ENCODE measurements around the gene XG. TPM values are rescaled to one million over a fixed set of nuclear protein-coding genes. Genes with fewer than 3 reads are reported as not detected.
"Not testable (repeated sequence)": the region's sequence is repeated elsewhere in the genome, so short reads cannot be mapped to it uniquely, and the experiment has no call there.

The XG gene
- total RNA-seq, 1 donor from 2014 or later: 3.1 TPM

DNA sequence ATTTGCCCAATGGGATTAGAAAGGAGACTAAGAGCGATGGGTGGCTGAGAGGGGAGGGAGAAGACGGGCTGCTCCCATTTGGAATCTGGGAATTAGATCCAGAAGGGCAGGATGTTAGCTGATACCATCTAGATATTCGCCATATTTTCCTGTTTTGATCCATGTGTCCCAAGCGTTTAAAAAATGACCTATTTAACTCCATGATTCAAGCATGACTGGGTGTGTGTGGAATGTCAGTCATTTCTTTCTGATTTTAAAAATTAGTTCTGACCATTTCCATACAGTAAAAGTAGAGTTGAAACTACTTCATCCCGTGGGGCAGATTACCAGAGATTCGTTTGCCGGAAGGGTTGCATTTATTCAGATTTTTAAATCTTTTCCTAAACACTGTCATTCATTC is 601 bp downstream of the XG start:
- not testable (repeated sequence) for H3K27me3 ChIP-seq (ENCODE audit: control insufficient read depth in 3 of 3, insufficient read depth in 3 of 3, low read length in 3 of 3); H3K9ac ChIP-seq (ENCODE audit: low read depth in 1 of 3, low read length in 3 of 3)

GRCh38 chrX:2755163-2755715 is 3.4 kb downstream of the XG start:
- not testable (repeated sequence) for H3K4me3 ChIP-seq (ENCODE audit: low read length in 3 of 3); H3K9me3 ChIP-seq (ENCODE audit: control insufficient read depth in 3 of 3, low read length in 3 of 3); H3K27ac ChIP-seq (ENCODE audit: low read depth, low read length); H3K27me3 ChIP-seq (ENCODE audit: control insufficient read depth in 3 of 3, insufficient read depth in 3 of 3, low read length in 3 of 3); H3K4me1 ChIP-seq (ENCODE audit: control insufficient read depth in 3 of 3, insufficient read depth in 3 of 3, low read length in 3 of 3); H3K9ac ChIP-seq (ENCODE audit: low read depth in 1 of 3, low read length in 3 of 3); H3K36me3 ChIP-seq (ENCODE audit: control insufficient read depth in 3 of 3, insufficient read depth in 3 of 3, low read length in 3 of 3)

More for the DNA sequence above, 601 bp downstream of the XG start:
- not testable (repeated sequence) for H3K9me3 ChIP-seq (ENCODE audit: control insufficient read depth in 3 of 3, low read length in 3 of 3); H3K4me1 ChIP-seq (ENCODE audit: control insufficient read depth in 3 of 3, insufficient read depth in 3 of 3, low read length in 3 of 3); H3K36me3 ChIP-seq (ENCODE audit: control insufficient read depth in 3 of 3, insufficient read depth in 3 of 3, low read length in 3 of 3); H3K27ac ChIP-seq (ENCODE audit: low read depth, low read length)
- peak overlapping the region in 1 of 3 donors; percentile 38 for H3K4me3 ChIP-seq (ENCODE audit: low read length in 3 of 3)

GRCh38 chrX:2756548-2756947 is 4.7 kb downstream of the XG start:
- H3K27ac ChIP-seq (ENCODE audit: low read depth, low read length): no peak overlapping the region
- no peak overlapping the region for H3K9ac ChIP-seq (ENCODE audit: low read depth in 1 of 3, low read length in 3 of 3)
- no peak overlapping the region for H3K4me3 ChIP-seq (ENCODE audit: low read length in 3 of 3)
- H3K27me3 ChIP-seq (ENCODE audit: control insufficient read depth in 3 of 3, insufficient read depth in 3 of 3, low read length in 3 of 3): peaks cover 0 to 9% (median 0%) of the 10 kb centered on the region in 3 donors
- H3K9me3 ChIP-seq (ENCODE audit: control insufficient read depth in 3 of 3, low read length in 3 of 3): no peaks in the 10 kb centered on the region
- H3K36me3 ChIP-seq (ENCODE audit: control insufficient read depth in 3 of 3, insufficient read depth in 3 of 3, low read length in 3 of 3): no peaks in the 10 kb centered on the region
- no peaks in the 10 kb centered on the region for H3K4me1 ChIP-seq (ENCODE audit: control insufficient read depth in 3 of 3, insufficient read depth in 3 of 3, low read length in 3 of 3)

DNA sequence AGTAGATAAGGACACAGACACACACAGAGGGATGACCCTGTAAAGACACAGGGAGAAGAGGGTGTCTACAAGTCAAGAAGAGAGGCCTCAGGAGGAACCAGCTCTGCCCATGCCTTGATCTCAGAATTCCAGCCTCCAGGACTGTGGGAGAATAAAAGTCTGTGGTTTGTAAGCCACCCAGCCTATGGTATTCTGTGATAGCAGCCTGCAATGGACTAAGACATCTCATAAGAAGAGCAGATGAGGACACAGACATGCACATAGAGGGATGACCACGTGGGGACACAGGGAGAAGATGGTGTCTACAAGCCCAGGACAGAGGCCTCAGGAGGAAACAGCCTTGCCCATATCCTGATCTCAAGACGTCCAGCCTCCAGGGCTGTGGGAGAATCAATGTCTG is 9.4 kb downstream of the XG start:
- no peaks in the 10 kb centered on the region for H3K9me3 ChIP-seq (ENCODE audit: control insufficient read depth in 3 of 3, low read length in 3 of 3)
- peaks cover 0 to 3% (median 0%) of the 10 kb centered on the region in 3 donors for H3K27me3 ChIP-seq (ENCODE audit: control insufficient read depth in 3 of 3, insufficient read depth in 3 of 3, low read length in 3 of 3)
- no peaks in the 10 kb centered on the region for H3K36me3 ChIP-seq (ENCODE audit: control insufficient read depth in 3 of 3, insufficient read depth in 3 of 3, low read length in 3 of 3)
- H3K4me3 ChIP-seq (ENCODE audit: low read length in 3 of 3): no peak overlapping the region
- H3K27ac ChIP-seq (ENCODE audit: low read depth, low read length): no peak overlapping the region
- H3K4me1 ChIP-seq (ENCODE audit: control insufficient read depth in 3 of 3, insufficient read depth in 3 of 3, low read length in 3 of 3): no peaks in the 10 kb centered on the region
- H3K9ac ChIP-seq (ENCODE audit: low read depth in 1 of 3, low read length in 3 of 3): no peak overlapping the region

- H3K27me3 ChIP-seq (ENCODE audit: control insufficient read depth in 3 of 3, insufficient read depth in 3 of 3, low read length in 3 of 3); H3K4me1 ChIP-seq (ENCODE audit: control insufficient read depth in 3 of 3, insufficient read depth in 3 of 3, low read length in 3 of 3); H3K9ac ChIP-seq (ENCODE audit: low read depth in 1 of 3, low read length in 3 of 3); H3K36me3 ChIP-seq (ENCODE audit: control insufficient read depth in 3 of 3, insufficient read depth in 3 of 3, low read length in 3 of 3); H3K9me3 ChIP-seq (ENCODE audit: control insufficient read depth in 3 of 3, low read length in 3 of 3); H3K27ac ChIP-seq (ENCODE audit: low read depth, low read length); H3K4me3 ChIP-seq (ENCODE audit: low read length in 3 of 3): not testable (repeated sequence)
Measured at GRCh38 chrX:2762671-2763070, 10.8 kb downstream of the XG start.

- H3K4me1 ChIP-seq (ENCODE audit: control insufficient read depth in 3 of 3, insufficient read depth in 3 of 3, low read length in 3 of 3); H3K9ac ChIP-seq (ENCODE audit: low read depth in 1 of 3, low read length in 3 of 3); H3K27me3 ChIP-seq (ENCODE audit: control insufficient read depth in 3 of 3, insufficient read depth in 3 of 3, low read length in 3 of 3); H3K4me3 ChIP-seq (ENCODE audit: low read length in 3 of 3); H3K9me3 ChIP-seq (ENCODE audit: control insufficient read depth in 3 of 3, low read length in 3 of 3); H3K27ac ChIP-seq (ENCODE audit: low read depth, low read length); H3K36me3 ChIP-seq (ENCODE audit: control insufficient read depth in 3 of 3, insufficient read depth in 3 of 3, low read length in 3 of 3): not testable (repeated sequence)
Measured at GRCh38 chrX:2764766-2765548, 13.1 kb downstream of the XG start.

DNA sequence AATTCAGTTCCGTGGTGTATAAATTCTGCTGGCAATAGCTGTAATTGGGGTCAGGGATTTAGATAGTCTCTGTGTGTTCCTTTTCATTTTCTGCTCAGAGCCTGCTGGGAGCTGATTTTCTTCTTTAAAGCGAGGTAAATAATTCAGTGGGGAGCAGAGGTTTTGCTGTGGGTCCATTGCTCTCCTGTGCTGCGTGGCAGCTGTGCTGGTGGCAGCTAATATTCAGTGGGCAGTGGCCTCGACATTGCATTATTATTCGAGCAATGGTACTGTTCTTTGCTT is 13.7 kb downstream of the XG start:
- Histone ChIP-seq H3K4me3 (ENCODE audit: low read length in 3 of 3) (no peak overlapping the region), H3K36me3 (ENCODE audit: control insufficient read depth in 3 of 3, insufficient read depth in 3 of 3, low read length in 3 of 3) (no peaks in the 10 kb centered on the region), H3K9ac (ENCODE audit: low read depth in 1 of 3, low read length in 3 of 3) (no peak overlapping the region), H3K4me1 (ENCODE audit: control insufficient read depth in 3 of 3, insufficient read depth in 3 of 3, low read length in 3 of 3) (peaks cover 0 to 5% (median 4%) of the 10 kb centered on the region in 3 donors), H3K27ac (ENCODE audit: low read depth, low read length) (no peak overlapping the region), H3K9me3 (ENCODE audit: control insufficient read depth in 3 of 3, low read length in 3 of 3) (no peaks in the 10 kb centered on the region), H3K27me3 (ENCODE audit: control insufficient read depth in 3 of 3, insufficient read depth in 3 of 3, low read length in 3 of 3) (no peaks in the 10 kb centered on the region)

- no peaks in the 10 kb centered on the region for H3K9me3 ChIP-seq (ENCODE audit: control insufficient read depth in 3 of 3, low read length in 3 of 3)
- H3K36me3 ChIP-seq (ENCODE audit: control insufficient read depth in 3 of 3, insufficient read depth in 3 of 3, low read length in 3 of 3): no peaks in the 10 kb centered on the region
- H3K4me1 ChIP-seq (ENCODE audit: control insufficient read depth in 3 of 3, insufficient read depth in 3 of 3, low read length in 3 of 3): peaks cover 0 to 5% (median 4%) of the 10 kb centered on the region in 3 donors
- no peak overlapping the region for H3K4me3 ChIP-seq (ENCODE audit: low read length in 3 of 3)
- no peak overlapping the region for H3K9ac ChIP-seq (ENCODE audit: low read depth in 1 of 3, low read length in 3 of 3)
- no peaks in the 10 kb centered on the region for H3K27me3 ChIP-seq (ENCODE audit: control insufficient read depth in 3 of 3, insufficient read depth in 3 of 3, low read length in 3 of 3)
- H3K27ac ChIP-seq (ENCODE audit: low read depth, low read length): no peak overlapping the region
Measured at GRCh38 chrX:2766906-2767305, 15.1 kb downstream of the XG start.

DNA sequence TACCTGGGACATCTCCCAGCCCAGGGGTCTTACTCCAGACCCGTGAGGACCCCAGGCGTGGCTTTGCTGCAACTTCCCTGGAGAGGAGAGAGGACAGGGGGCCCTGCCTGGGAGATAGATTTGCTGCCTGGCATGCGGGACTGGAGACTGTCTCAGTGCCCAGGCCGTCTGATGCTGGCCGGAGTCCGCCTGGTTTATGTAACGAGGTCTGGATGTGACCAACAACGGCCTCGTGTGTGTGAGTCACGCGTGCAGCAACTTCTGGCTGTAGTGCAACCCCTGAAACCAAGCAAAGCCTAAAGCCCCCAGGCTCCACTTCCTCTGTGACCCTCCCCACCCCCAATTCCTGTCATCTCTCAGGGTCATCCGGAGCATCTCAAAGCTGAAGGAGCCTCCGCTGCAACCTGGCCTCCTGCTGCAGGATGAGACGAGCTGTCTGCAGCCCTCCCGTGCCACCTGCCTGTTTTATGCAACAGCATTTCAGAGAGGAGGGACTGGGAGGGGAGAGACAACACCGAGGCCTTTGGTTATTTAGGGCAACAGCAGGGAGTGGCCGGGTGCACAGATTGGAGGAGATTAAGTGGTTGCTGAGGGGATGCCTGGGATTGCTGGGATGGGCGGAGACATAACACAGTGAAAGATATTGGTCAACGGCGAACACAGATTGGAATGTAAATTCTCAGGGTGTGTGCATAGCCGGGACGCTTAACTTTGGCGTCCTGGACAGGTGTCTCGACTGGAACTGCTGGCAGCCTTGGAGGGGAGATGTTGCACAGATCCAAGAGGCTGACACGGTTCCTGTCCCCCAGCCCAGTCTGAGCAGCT is 16.0 kb downstream of the XG start:
- H3K27ac ChIP-seq (ENCODE audit: low read depth, low read length): no peak overlapping the region
- no peak overlapping the region for H3K9ac ChIP-seq (ENCODE audit: low read depth in 1 of 3, low read length in 3 of 3)
- no peak overlapping the region for H3K4me3 ChIP-seq (ENCODE audit: low read length in 3 of 3)
- H3K36me3 ChIP-seq (ENCODE audit: control insufficient read depth in 3 of 3, insufficient read depth in 3 of 3, low read length in 3 of 3): no peaks in the 10 kb centered on the region
- peaks cover 0 to 5% (median 4%) of the 10 kb centered on the region in 3 donors for H3K4me1 ChIP-seq (ENCODE audit: control insufficient read depth in 3 of 3, insufficient read depth in 3 of 3, low read length in 3 of 3)
- no peaks in the 10 kb centered on the region for H3K27me3 ChIP-seq (ENCODE audit: control insufficient read depth in 3 of 3, insufficient read depth in 3 of 3, low read length in 3 of 3)
- no peaks in the 10 kb centered on the region for H3K9me3 ChIP-seq (ENCODE audit: control insufficient read depth in 3 of 3, low read length in 3 of 3)

DNA sequence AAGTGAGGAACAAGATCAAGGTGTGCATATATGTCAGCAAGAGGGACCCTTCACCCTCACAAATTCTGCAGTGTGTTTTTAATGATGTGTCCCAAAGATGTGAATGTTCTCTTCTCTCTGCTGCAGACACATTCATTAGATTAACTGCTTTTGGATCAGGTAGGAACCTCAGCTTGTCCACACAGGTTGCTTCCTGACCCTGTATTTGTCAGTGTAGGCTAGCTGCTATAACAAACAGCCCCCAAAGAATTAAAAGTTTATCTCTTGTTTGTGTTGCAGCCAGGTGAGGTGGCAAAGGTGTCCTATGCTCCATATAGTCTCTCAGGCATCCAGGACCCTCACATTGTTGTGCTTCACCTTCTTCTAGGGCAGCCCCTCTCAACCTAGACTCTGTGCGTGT is 17.8 kb downstream of the XG start:
- no peaks in the 10 kb centered on the region for H3K36me3 ChIP-seq (ENCODE audit: control insufficient read depth in 3 of 3, insufficient read depth in 3 of 3, low read length in 3 of 3)
- no peak overlapping the region for H3K4me3 ChIP-seq (ENCODE audit: low read length in 3 of 3)
- H3K27ac ChIP-seq (ENCODE audit: low read depth, low read length): no peak overlapping the region
- peaks cover 0 to 2% (median 0%) of the 10 kb centered on the region in 3 donors for H3K9me3 ChIP-seq (ENCODE audit: control insufficient read depth in 3 of 3, low read length in 3 of 3)
- H3K27me3 ChIP-seq (ENCODE audit: control insufficient read depth in 3 of 3, insufficient read depth in 3 of 3, low read length in 3 of 3): peaks cover 0 to 2% (median 0%) of the 10 kb centered on the region in 3 donors
- H3K9ac ChIP-seq (ENCODE audit: low read depth in 1 of 3, low read length in 3 of 3): no peak overlapping the region
- H3K4me1 ChIP-seq (ENCODE audit: control insufficient read depth in 3 of 3, insufficient read depth in 3 of 3, low read length in 3 of 3): peaks cover 0 to 5% (median 4%) of the 10 kb centered on the region in 3 donors
